CD4-positive, alpha-beta T cell treated with Interleukin-6 for 4 hours (primary cell): ENCODE results near the gene KCNMA1.
"Not testable (repeated sequence)": the region's sequence is repeated elsewhere in the genome, so short reads cannot be mapped to it uniquely, and the experiment has no call there.

Experiments
- DNase-seq: peaks from one replicate; pipeline ENCODE4 v3.0.0-alpha.2; 2020; ENCODE audit warnings: mixed read lengths

The KCNMA1 gene

GRCh38 chr10:77433546-77433945 is 204.1 kb downstream of the KCNMA1 start:
- DNase-seq: no peak

- no peak for DNase-seq
These were observed 205.4 kb downstream of the KCNMA1 start for GRCh38 chr10:77431980-77432797.

GRCh38 chr10:77431209-77431611 is 206.4 kb downstream of the KCNMA1 start:
- DNase-seq: no peak

GRCh38 chr10:77430530-77430929 is 207.1 kb downstream of the KCNMA1 start:
- no peak for DNase-seq

GRCh38 chr10:77428691-77429395 is 208.8 kb downstream of the KCNMA1 start:
- no peak for DNase-seq

GRCh38 chr10:77424257-77424656 is 213.4 kb downstream of the KCNMA1 start:
- no peak for DNase-seq

GRCh38 chr10:77422491-77423338 is 214.9 kb downstream of the KCNMA1 start:
- DNase-seq: no peak

GRCh38 chr10:77421591-77421990 is 216.0 kb downstream of the KCNMA1 start:
- no peak for DNase-seq

GRCh38 chr10:77420947-77421523 is 216.6 kb downstream of the KCNMA1 start:
- DNase-seq: no peak

- DNase-seq: no peak
These were observed 217.6 kb downstream of the KCNMA1 start for GRCh38 chr10:77419979-77420378.

GRCh38 chr10:77419056-77419455 is 218.6 kb downstream of the KCNMA1 start:
- no peak for DNase-seq

- no peak for DNase-seq
These were observed 219.6 kb downstream of the KCNMA1 start for GRCh38 chr10:77417806-77418640.

GRCh38 chr10:77417359-77417758 is 220.2 kb downstream of the KCNMA1 start:
- DNase-seq: no peak

- DNase-seq: no peak
These were observed 221.1 kb downstream of the KCNMA1 start for GRCh38 chr10:77416311-77417135.

- no peak for DNase-seq
These were observed 222.2 kb downstream of the KCNMA1 start for GRCh38 chr10:77415313-77415960.

- no peak for DNase-seq
These were observed 224.4 kb downstream of the KCNMA1 start for GRCh38 chr10:77413231-77413630.

- DNase-seq: not testable (repeated sequence)
These were observed 225.0 kb downstream of the KCNMA1 start for GRCh38 chr10:77412573-77413133.

GRCh38 chr10:77411805-77412204 is 225.8 kb downstream of the KCNMA1 start:
- DNase-seq: no peak

- DNase-seq: no peak
These were observed 227.1 kb downstream of the KCNMA1 start for GRCh38 chr10:77410523-77410922.
